Karpas-422 (cell line): ENCODE results near the gene TGFB2. TPM values are rescaled to one million over a fixed set of nuclear protein-coding genes. Genes with fewer than 3 reads are reported as not detected.

ENCODE experiments used
- DNase-seq: peaks from one replicate; pipeline ENCODE4 v3.0.0-alpha.2; 2015
- H2AFZ ChIP-seq: fragments of 200-600 bp; sonication (generic); 2 replicates; pipeline ENCODE4 v1.6.1; 2014; ENCODE audit warnings: antibody characterized with exemption, low read length, mixed read lengths
- H3K27ac ChIP-seq: fragments of 200-600 bp; sonication (generic); 2 replicates; pipeline ENCODE4 v1.5.1; 2014; ENCODE audit warnings: mild to moderate bottlenecking, low read length, moderate library complexity
- H3K27me3 ChIP-seq: fragments of 200-600 bp; sonication (generic); 2 replicates; pipeline ENCODE4 v1.6.1; 2014; ENCODE audit warnings: low read length, mixed read lengths
- H3K36me3 ChIP-seq: fragments of 200-600 bp; sonication (generic); 2 replicates; pipeline ENCODE4 v1.6.1; 2014; ENCODE audit warnings: low read length, mixed read lengths; ENCODE audit not compliant: insufficient read depth
- H3K4me1 ChIP-seq: fragments of 200-600 bp; sonication (generic); 2 replicates; pipeline ENCODE4 v1.6.1; 2014; ENCODE audit warnings: mild to moderate bottlenecking, low read length, mixed read lengths
- H3K4me2 ChIP-seq: fragments of 200-600 bp; sonication (generic); 2 replicates; pipeline ENCODE4 v1.6.1; 2014; ENCODE audit warnings: low read length, low read depth, mild to moderate bottlenecking; ENCODE audit not compliant: poor library complexity, severe bottlenecking
- H3K4me3 ChIP-seq: fragments of 200-600 bp; sonication (generic); 2 replicates; pipeline ENCODE4 v1.5.1; 2014; ENCODE audit warnings: mild to moderate bottlenecking, antibody characterized with exemption, low read length, mixed read lengths
- H3K79me2 ChIP-seq: fragments of 200-600 bp; sonication (generic); 2 replicates; pipeline ENCODE4 v1.6.1; 2014; ENCODE audit warnings: mild to moderate bottlenecking, low read length, mixed read lengths
- H3K9ac ChIP-seq: fragments of 200-600 bp; sonication (generic); 2 replicates; pipeline ENCODE4 v1.6.0; 2014; ENCODE audit warnings: low read length
- H3K9me2 ChIP-seq: fragments of 200-600 bp; sonication (generic), shearing (Covaris generic); replicated peaks from 2 replicates; pipeline ENCODE4 v1.6.0; 2014; ENCODE audit warnings: mild to moderate bottlenecking, low read length, moderate library complexity; ENCODE audit not compliant: insufficient read depth
- H3K9me3 ChIP-seq: fragments of 300-700, 200-600 bp; sonication (generic); 2 replicates; pipeline ENCODE4 v1.6.1; 2014; ENCODE audit warnings: low read length, mixed read lengths
- H4K20me1 ChIP-seq: fragments of 200-600 bp; sonication (generic); 2 replicates; pipeline ENCODE4 v1.6.1; 2014; ENCODE audit warnings: mild to moderate bottlenecking, antibody characterized with exemption, low read length, low read depth; ENCODE audit not compliant: insufficient read depth
- total RNA-seq: library from RNA; depleted of rRNA; stranded (reverse); fragments of >200 nt; shearing (Covaris generic); gene quantifications from 2 replicates; pipeline ENCODE4 v1.2.3, GENCODE V29; 2014; ENCODE audit warnings: low replicate concordance

Gene TGFB2
- total RNA-seq, 1 experiment from 2014 or later, result not detected

GRCh38 chr1:218468711-218469110, 123.6 kb downstream of the TGFB2 start:
- no peak overlapping the region for H2AFZ ChIP-seq
- H3K9me2 ChIP-seq, result no peaks in the 10 kb centered on the region
- H3K4me1 ChIP-seq, result no peaks in the 10 kb centered on the region
- no peaks in the 10 kb centered on the region for H3K9me3 ChIP-seq
- no peak overlapping the region for H3K27ac ChIP-seq
- no peak for DNase-seq
- H3K79me2 ChIP-seq, result no peaks in the 10 kb centered on the region
- H3K36me3 ChIP-seq, result no peaks in the 10 kb centered on the region
- no peak overlapping the region for H3K4me2 ChIP-seq
- H3K27me3 ChIP-seq, result no peaks in the 10 kb centered on the region
- H3K9ac ChIP-seq, result no peak overlapping the region
- no peak overlapping the region for H3K4me3 ChIP-seq
- H4K20me1 ChIP-seq, result no peaks in the 10 kb centered on the region

- no peaks in the 10 kb centered on the region; the same call in 1 of the 2 replicates for H3K27me3 ChIP-seq
- H3K79me2 ChIP-seq, result no peaks in the 10 kb centered on the region
- H3K9ac ChIP-seq, result no peak overlapping the region
- no peaks in the 10 kb centered on the region for H3K9me3 ChIP-seq
- no peak overlapping the region for H3K27ac ChIP-seq
- H4K20me1 ChIP-seq, result no peaks in the 10 kb centered on the region
- H3K4me3 ChIP-seq, result no peak overlapping the region
- H3K4me1 ChIP-seq, result no peaks in the 10 kb centered on the region
- H3K9me2 ChIP-seq, result no peaks in the 10 kb centered on the region
- H2AFZ ChIP-seq, result no peak overlapping the region
- H3K4me2 ChIP-seq, result no peak overlapping the region
- H3K36me3 ChIP-seq, result no peaks in the 10 kb centered on the region
- no peak for DNase-seq
These were observed 127.7 kb downstream of the TGFB2 start for GRCh38 chr1:218472885-218473284.

- no peak overlapping the region for H2AFZ ChIP-seq
These were observed 128.4 kb downstream of the TGFB2 start for GRCh38 chr1:218473522-218473921.

GRCh38 chr1:218474128-218474527, 129.0 kb downstream of the TGFB2 start:
- Histone ChIP-seq H3K27ac (no peak overlapping the region), H4K20me1 (no peaks in the 10 kb centered on the region), H3K4me2 (no peak overlapping the region), H3K9me2 (no peaks in the 10 kb centered on the region), H2AFZ (no peak overlapping the region), H3K36me3 (no peaks in the 10 kb centered on the region), H3K9me3 (no peaks in the 10 kb centered on the region), H3K9ac (no peak overlapping the region), H3K79me2 (no peaks in the 10 kb centered on the region), H3K4me1 (no peaks in the 10 kb centered on the region), H3K27me3 (no peaks in the 10 kb centered on the region; the same call in 1 of the 2 replicates), H3K4me3 (no peak overlapping the region)
- no peak for DNase-seq

More at GRCh38 chr1:218473522-218473921, 128.4 kb downstream of the TGFB2 start:
- no peak for DNase-seq
- Histone ChIP-seq H3K4me2 (no peak overlapping the region), H4K20me1 (no peaks in the 10 kb centered on the region), H3K79me2 (no peaks in the 10 kb centered on the region), H3K9ac (no peak overlapping the region), H3K9me2 (no peaks in the 10 kb centered on the region), H3K27ac (no peak overlapping the region), H3K9me3 (no peaks in the 10 kb centered on the region), H3K36me3 (no peaks in the 10 kb centered on the region), H3K27me3 (no peaks in the 10 kb centered on the region; the same call in 1 of the 2 replicates), H3K4me1 (no peaks in the 10 kb centered on the region), H3K4me3 (no peak overlapping the region)

- H3K36me3 ChIP-seq, result no peaks in the 10 kb centered on the region
- no peaks in the 10 kb centered on the region for H3K9me3 ChIP-seq
- H3K27me3 ChIP-seq, result no peaks in the 10 kb centered on the region; the same call in 1 of the 2 replicates
- DNase-seq, result no peak
- H3K27ac ChIP-seq, result no peak overlapping the region
- no peaks in the 10 kb centered on the region for H4K20me1 ChIP-seq
- H3K9ac ChIP-seq, result no peak overlapping the region
- no peak overlapping the region for H2AFZ ChIP-seq
- H3K4me2 ChIP-seq, result no peak overlapping the region
- H3K4me3 ChIP-seq, result no peak overlapping the region
- H3K79me2 ChIP-seq, result no peaks in the 10 kb centered on the region
- H3K4me1 ChIP-seq, result no peaks in the 10 kb centered on the region
- H3K9me2 ChIP-seq, result no peaks in the 10 kb centered on the region
These were observed 130.1 kb downstream of the TGFB2 start for GRCh38 chr1:218475275-218475674.

GRCh38 chr1:218475699-218476098, 130.6 kb downstream of the TGFB2 start:
- no peaks in the 10 kb centered on the region for H3K4me1 ChIP-seq
- no peaks in the 10 kb centered on the region for H3K9me3 ChIP-seq
- DNase-seq, result no peak
- H3K9ac ChIP-seq, result no peak overlapping the region
- H3K36me3 ChIP-seq, result no peaks in the 10 kb centered on the region
- no peak overlapping the region for H3K4me3 ChIP-seq
- H3K4me2 ChIP-seq, result no peak overlapping the region
- no peak overlapping the region for H3K27ac ChIP-seq
- H3K9me2 ChIP-seq, result no peaks in the 10 kb centered on the region
- H2AFZ ChIP-seq, result no peak overlapping the region
- no peaks in the 10 kb centered on the region for H3K79me2 ChIP-seq
- no peaks in the 10 kb centered on the region for H4K20me1 ChIP-seq
- H3K27me3 ChIP-seq, result no peaks in the 10 kb centered on the region; the same call in 1 of the 2 replicates

GRCh38 chr1:218476385-218476784, 131.2 kb downstream of the TGFB2 start:
- no peak overlapping the region for H3K9ac ChIP-seq
- H3K4me2 ChIP-seq, result no peak overlapping the region
- no peak overlapping the region for H3K4me3 ChIP-seq
- no peaks in the 10 kb centered on the region for H3K36me3 ChIP-seq
- H3K9me2 ChIP-seq, result no peaks in the 10 kb centered on the region
- DNase-seq, result no peak
- no peaks in the 10 kb centered on the region for H3K4me1 ChIP-seq
- H2AFZ ChIP-seq, result no peak overlapping the region
- H3K79me2 ChIP-seq, result no peaks in the 10 kb centered on the region
- H3K27me3 ChIP-seq, result no peaks in the 10 kb centered on the region; the same call in 1 of the 2 replicates
- H4K20me1 ChIP-seq, result no peaks in the 10 kb centered on the region
- H3K27ac ChIP-seq, result no peak overlapping the region
- no peaks in the 10 kb centered on the region for H3K9me3 ChIP-seq

GRCh38 chr1:218478336-218478735, 133.2 kb downstream of the TGFB2 start:
- Histone ChIP-seq H3K79me2 (no peaks in the 10 kb centered on the region), H3K9me2 (no peaks in the 10 kb centered on the region), H3K27ac (no peak overlapping the region), H4K20me1 (no peaks in the 10 kb centered on the region), H3K27me3 (no peaks in the 10 kb centered on the region; the same call in 1 of the 2 replicates), H2AFZ (no peak overlapping the region), H3K9me3 (no peaks in the 10 kb centered on the region), H3K36me3 (no peaks in the 10 kb centered on the region), H3K9ac (no peak overlapping the region), H3K4me1 (no peaks in the 10 kb centered on the region), H3K4me2 (no peak overlapping the region), H3K4me3 (no peak overlapping the region)
- no peak for DNase-seq
